MM.1S (cell line): Measurements from ENCODE around the gene CHID1.

Source experiments
- DNase-seq: peaks from one replicate; pipeline ENCODE4 v3.0.0-alpha.2; 2015
- H2AFZ ChIP-seq: fragments of 300-600 bp; sonication (generic); 2 replicates; pipeline ENCODE4 v1.6.0; 2016; ENCODE audit warnings: antibody characterized with exemption, low read length
- H3F3A ChIP-seq: fragments of 300-600 bp; sonication (generic); 2 replicates; pipeline ENCODE4 v1.6.1; 2016; ENCODE audit warnings: mild to moderate bottlenecking, antibody characterized with exemption, low read length, moderate library complexity, mixed read lengths; ENCODE audit not compliant: insufficient read depth
- H3K27ac ChIP-seq: fragments of 300-600 bp; sonication (generic); 2 replicates; pipeline ENCODE4 v1.5.1; 2016; ENCODE audit warnings: mild to moderate bottlenecking, low read length
- H3K27me3 ChIP-seq: fragments of 300-600 bp; sonication (generic); replicated peaks from 2 replicates; pipeline ENCODE4 v1.6.0; 2016; ENCODE audit warnings: low read length; ENCODE audit not compliant: insufficient read depth
- H3K36me3 ChIP-seq: fragments of 300-600 bp; sonication (generic); replicated peaks from 2 replicates; pipeline ENCODE4 v1.6.1; 2016; ENCODE audit warnings: mild to moderate bottlenecking, low read length, mixed read lengths; ENCODE audit not compliant: insufficient read depth
- H3K4me1 ChIP-seq: fragments of 300-600 bp; sonication (generic); 2 replicates; pipeline ENCODE4 v1.6.1; 2016; ENCODE audit warnings: low read length, mixed read lengths
- H3K4me2 ChIP-seq: fragments of 300-600 bp; sonication (generic); 2 replicates; pipeline ENCODE4 v1.6.0; 2016; ENCODE audit warnings: low read depth, low read length
- H3K4me3 ChIP-seq: fragments of 300-600 bp; sonication (generic); 2 replicates; pipeline ENCODE4 v1.5.1; 2016; ENCODE audit warnings: low read length, mixed read lengths
- H3K79me2 ChIP-seq: fragments of 300-600 bp; sonication (generic); 2 replicates; pipeline ENCODE4 v1.6.1; 2016; ENCODE audit warnings: mixed run types, low read length, mixed read lengths
- H3K9ac ChIP-seq: fragments of 300-600 bp; sonication (generic); 2 replicates; pipeline ENCODE4 v1.6.1; 2016; ENCODE audit warnings: low read length, mixed read lengths
- H3K9me2 ChIP-seq: fragments of 300-600 bp; sonication (generic); replicated peaks from 2 replicates; pipeline ENCODE4 v1.6.1; 2016; ENCODE audit warnings: mild to moderate bottlenecking, low read length, mixed read lengths; ENCODE audit not compliant: insufficient read depth
- H3K9me3 ChIP-seq: fragments of 300-600 bp; sonication (generic); replicated peaks from 2 replicates; pipeline ENCODE4 v1.6.1; 2016; ENCODE audit warnings: mild to moderate bottlenecking, low read length, mixed read lengths; ENCODE audit not compliant: insufficient read depth
- H4K20me1 ChIP-seq: fragments of 300-600 bp; sonication (generic); 2 replicates; pipeline ENCODE4 v1.6.1; 2016; ENCODE audit warnings: mild to moderate bottlenecking, low read length, moderate library complexity, mixed read lengths; ENCODE audit not compliant: insufficient read depth
- EZH2 ChIP-seq: fragments of 300-600 bp; sonication (generic); optimal IDR thresholded peaks from 2 replicates; pipeline ENCODE3; 2017; ENCODE audit warnings: low read depth, mild to moderate bottlenecking, antibody characterized with exemption, low read length, mixed read lengths
- EZH2phosphoT487 ChIP-seq: fragments of 300-600 bp; sonication (generic); IDR thresholded peaks from 2 replicates; pipeline ENCODE4 v1.6.1; 2018; ENCODE audit warnings: antibody characterized with exemption, low read length
- TF ChIP-seq, protein P1 (sequence below): fragments of 300-600 bp; sonication (generic); IDR thresholded peaks from 2 replicates; pipeline ENCODE4 v1.5.1; 2016; ENCODE audit warnings: antibody characterized with exemption, low read length, mixed read lengths

The CHID1 gene

GRCh38 chr11:864898-865297, 45.7 kb downstream of the CHID1 start:
- no peak overlapping the region for H2AFZ ChIP-seq
- no peaks in the 10 kb centered on the region for H3K9me2 ChIP-seq
- H3K79me2 ChIP-seq = no peaks in the 10 kb centered on the region
- H3F3A ChIP-seq = no peaks in the 10 kb centered on the region
- no peak overlapping the region for H3K27ac ChIP-seq
- no peaks in the 10 kb centered on the region for H3K9me3 ChIP-seq
- no peak overlapping the region for H3K4me3 ChIP-seq
- H3K9ac ChIP-seq = no peak overlapping the region
- no peak overlapping the region for H3K4me2 ChIP-seq
- no peaks in the 10 kb centered on the region for H4K20me1 ChIP-seq
- H3K4me1 ChIP-seq = no peaks in the 10 kb centered on the region
- no peak for DNase-seq
- no peak for TF ChIP-seq EZH2phosphoT487
- TF ChIP-seq, protein P1, sequence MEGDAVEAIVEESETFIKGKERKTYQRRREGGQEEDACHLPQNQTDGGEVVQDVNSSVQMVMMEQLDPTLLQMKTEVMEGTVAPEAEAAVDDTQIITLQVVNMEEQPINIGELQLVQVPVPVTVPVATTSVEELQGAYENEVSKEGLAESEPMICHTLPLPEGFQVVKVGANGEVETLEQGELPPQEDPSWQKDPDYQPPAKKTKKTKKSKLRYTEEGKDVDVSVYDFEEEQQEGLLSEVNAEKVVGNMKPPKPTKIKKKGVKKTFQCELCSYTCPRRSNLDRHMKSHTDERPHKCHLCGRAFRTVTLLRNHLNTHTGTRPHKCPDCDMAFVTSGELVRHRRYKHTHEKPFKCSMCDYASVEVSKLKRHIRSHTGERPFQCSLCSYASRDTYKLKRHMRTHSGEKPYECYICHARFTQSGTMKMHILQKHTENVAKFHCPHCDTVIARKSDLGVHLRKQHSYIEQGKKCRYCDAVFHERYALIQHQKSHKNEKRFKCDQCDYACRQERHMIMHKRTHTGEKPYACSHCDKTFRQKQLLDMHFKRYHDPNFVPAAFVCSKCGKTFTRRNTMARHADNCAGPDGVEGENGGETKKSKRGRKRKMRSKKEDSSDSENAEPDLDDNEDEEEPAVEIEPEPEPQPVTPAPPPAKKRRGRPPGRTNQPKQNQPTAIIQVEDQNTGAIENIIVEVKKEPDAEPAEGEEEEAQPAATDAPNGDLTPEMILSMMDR = no peak
- TF ChIP-seq EZH2 = no peak
- H3K36me3 ChIP-seq = no peaks in the 10 kb centered on the region
- peaks cover 36% of the 10 kb centered on the region for H3K27me3 ChIP-seq

DNA sequence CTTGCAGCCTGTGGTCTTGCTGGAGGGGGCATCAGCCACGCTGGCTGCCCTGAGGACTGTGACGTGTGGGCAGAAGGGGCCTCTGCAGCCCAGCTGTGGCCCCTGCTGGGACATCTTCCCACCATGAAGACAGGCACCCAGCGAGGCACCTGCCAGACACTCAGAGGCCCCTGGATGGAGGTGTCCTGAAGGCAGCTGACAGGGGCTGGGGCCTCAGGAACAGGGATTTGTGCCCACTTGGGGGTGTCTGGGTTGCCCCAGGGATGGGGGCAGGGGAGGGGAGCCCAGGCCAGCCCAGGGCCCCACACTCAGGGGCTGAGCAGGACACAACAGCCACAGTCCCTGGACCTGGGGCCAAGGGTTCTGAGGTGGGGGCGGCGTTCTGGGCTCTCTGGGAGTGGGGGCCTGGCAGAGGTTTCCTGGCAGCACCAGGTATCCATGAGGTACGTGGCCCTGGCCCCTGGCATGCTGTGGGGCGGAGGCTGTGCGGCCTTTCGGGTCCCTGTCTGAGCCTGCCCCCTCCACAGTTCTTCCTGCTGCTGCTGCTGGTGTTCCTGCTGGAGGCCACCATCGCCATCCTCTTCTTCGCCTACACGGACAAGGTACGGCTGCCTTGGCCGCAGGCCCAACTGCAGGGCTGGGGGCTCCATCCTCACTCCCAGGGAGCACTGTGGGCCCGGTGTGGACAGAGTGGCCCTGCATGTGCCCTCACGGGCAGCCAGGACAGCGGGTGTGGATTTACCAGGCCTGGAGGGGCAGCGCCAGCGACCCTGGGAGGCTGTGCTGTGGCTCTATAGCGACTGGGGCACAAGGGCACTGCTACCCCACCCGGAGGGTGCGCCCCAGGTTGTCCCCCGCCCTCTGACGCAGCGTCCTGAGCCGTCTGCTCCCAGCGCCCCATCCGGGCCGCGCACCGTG, 46.4 kb downstream of the CHID1 start:
- H3K27me3 ChIP-seq = peaks cover 39% of the 10 kb centered on the region
- H3F3A ChIP-seq = no peaks in the 10 kb centered on the region
- no peaks in the 10 kb centered on the region for H3K79me2 ChIP-seq
- DNase-seq = no peak
- H3K4me1 ChIP-seq = no peaks in the 10 kb centered on the region
- H3K27ac ChIP-seq = no peak overlapping the region
- H3K4me2 ChIP-seq = no peak overlapping the region
- no peaks in the 10 kb centered on the region for H3K9me2 ChIP-seq
- no peaks in the 10 kb centered on the region for H4K20me1 ChIP-seq
- H3K36me3 ChIP-seq = no peaks in the 10 kb centered on the region
- no peaks in the 10 kb centered on the region for H3K9me3 ChIP-seq
- no peak overlapping the region for H3K4me3 ChIP-seq
- TF ChIP-seq EZH2 (no peak), EZH2phosphoT487 (no peak)
- TF ChIP-seq, protein P1 = no peak
- H2AFZ ChIP-seq = no peak overlapping the region
- H3K9ac ChIP-seq = no peak overlapping the region

- no peak overlapping the region for H2AFZ ChIP-seq
- no peaks in the 10 kb centered on the region for H3K79me2 ChIP-seq
- H3K9me2 ChIP-seq = no peaks in the 10 kb centered on the region
- H4K20me1 ChIP-seq = no peaks in the 10 kb centered on the region
- no peaks in the 10 kb centered on the region for H3F3A ChIP-seq
- DNase-seq = no peak
- H3K9ac ChIP-seq = no peak overlapping the region
- no peak overlapping the region for H3K4me2 ChIP-seq
- no peaks in the 10 kb centered on the region for H3K4me1 ChIP-seq
- H3K4me3 ChIP-seq = no peak overlapping the region
- no peak overlapping the region for H3K27ac ChIP-seq
- H3K27me3 ChIP-seq = peaks cover 39% of the 10 kb centered on the region
- H3K36me3 ChIP-seq = no peaks in the 10 kb centered on the region
- TF ChIP-seq EZH2phosphoT487 = no peak
- TF ChIP-seq EZH2 = no peak
- TF ChIP-seq, protein P1 = no peak
- no peaks in the 10 kb centered on the region for H3K9me3 ChIP-seq
Measured at GRCh38 chr11:863023-863909, 47.3 kb downstream of the CHID1 start.
